ENCODE results near the gene IL22RA2. TPM values are rescaled to one million over a fixed set of nuclear protein-coding genes. Genes with fewer than 3 reads are reported as not detected.
A peak's percentile ranks its signal among the peaks of the same experiment; 100 is the strongest.

The IL22RA2 gene
- total and polyA plus RNA-seq, 4 donors: 0.02 to 0.20 TPM; not detected in 2

DNA sequence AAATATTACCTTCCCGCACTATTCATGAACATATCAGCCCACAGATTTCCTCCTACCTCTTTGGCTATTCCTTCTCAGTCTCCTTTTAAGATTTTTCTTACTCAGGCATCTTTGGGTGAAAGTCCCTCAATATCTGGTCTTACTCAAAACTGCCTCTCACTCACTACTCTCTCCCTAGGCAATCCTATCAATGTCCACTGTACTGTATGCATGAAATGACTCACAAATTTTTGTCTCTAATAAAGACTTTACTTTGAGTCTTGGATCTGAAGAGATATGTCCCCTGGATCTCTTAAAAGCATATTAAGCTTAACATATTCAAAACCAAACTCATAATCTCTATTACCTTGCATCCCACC, 24.4 kb downstream of the IL22RA2 start:
- no peak overlapping the region for H3K4me3 ChIP-seq
- ATAC-seq (ENCODE audit: insufficient read depth, low FRiP score): no peak
- no peak overlapping the region for H3K9ac ChIP-seq (ENCODE audit: insufficient read depth in 1 of 2, low read length in 2 of 2)
- H3K4me1 ChIP-seq (ENCODE audit: control insufficient read depth in 5 of 5, insufficient read depth in 5 of 5, low read length in 5 of 5): no peaks in the 10 kb centered on the region
- no peak for DNase-seq
- H3K27me3 ChIP-seq (ENCODE audit: control insufficient read depth in 3 of 3, insufficient read depth in 3 of 3, low read length in 2 of 3): no peaks in the 10 kb centered on the region
- H3K27ac ChIP-seq (ENCODE audit: low read depth in 1 of 2, low read length in 1 of 2): no peak overlapping the region
- TF ChIP-seq, protein P1, sequence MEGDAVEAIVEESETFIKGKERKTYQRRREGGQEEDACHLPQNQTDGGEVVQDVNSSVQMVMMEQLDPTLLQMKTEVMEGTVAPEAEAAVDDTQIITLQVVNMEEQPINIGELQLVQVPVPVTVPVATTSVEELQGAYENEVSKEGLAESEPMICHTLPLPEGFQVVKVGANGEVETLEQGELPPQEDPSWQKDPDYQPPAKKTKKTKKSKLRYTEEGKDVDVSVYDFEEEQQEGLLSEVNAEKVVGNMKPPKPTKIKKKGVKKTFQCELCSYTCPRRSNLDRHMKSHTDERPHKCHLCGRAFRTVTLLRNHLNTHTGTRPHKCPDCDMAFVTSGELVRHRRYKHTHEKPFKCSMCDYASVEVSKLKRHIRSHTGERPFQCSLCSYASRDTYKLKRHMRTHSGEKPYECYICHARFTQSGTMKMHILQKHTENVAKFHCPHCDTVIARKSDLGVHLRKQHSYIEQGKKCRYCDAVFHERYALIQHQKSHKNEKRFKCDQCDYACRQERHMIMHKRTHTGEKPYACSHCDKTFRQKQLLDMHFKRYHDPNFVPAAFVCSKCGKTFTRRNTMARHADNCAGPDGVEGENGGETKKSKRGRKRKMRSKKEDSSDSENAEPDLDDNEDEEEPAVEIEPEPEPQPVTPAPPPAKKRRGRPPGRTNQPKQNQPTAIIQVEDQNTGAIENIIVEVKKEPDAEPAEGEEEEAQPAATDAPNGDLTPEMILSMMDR (IDR thresholded peaks at IDR 0.05; ENCODE audit: control extremely low read depth, extremely low read depth): no peak
- H3K9me3 ChIP-seq (ENCODE audit: control insufficient read depth in 4 of 4, insufficient read depth in 3 of 4, low read length in 3 of 4): peaks cover 0 to 3% (median 2%) of the 10 kb centered on the region in 4 donors
- WGBS, 2 donors: 45 to 50% methylated on average over 1 of the region's 1 CpG
- no peaks in the 10 kb centered on the region for H3K36me3 ChIP-seq (ENCODE audit: control insufficient read depth in 4 of 4, insufficient read depth in 4 of 4, low read length in 4 of 4)

DNA sequence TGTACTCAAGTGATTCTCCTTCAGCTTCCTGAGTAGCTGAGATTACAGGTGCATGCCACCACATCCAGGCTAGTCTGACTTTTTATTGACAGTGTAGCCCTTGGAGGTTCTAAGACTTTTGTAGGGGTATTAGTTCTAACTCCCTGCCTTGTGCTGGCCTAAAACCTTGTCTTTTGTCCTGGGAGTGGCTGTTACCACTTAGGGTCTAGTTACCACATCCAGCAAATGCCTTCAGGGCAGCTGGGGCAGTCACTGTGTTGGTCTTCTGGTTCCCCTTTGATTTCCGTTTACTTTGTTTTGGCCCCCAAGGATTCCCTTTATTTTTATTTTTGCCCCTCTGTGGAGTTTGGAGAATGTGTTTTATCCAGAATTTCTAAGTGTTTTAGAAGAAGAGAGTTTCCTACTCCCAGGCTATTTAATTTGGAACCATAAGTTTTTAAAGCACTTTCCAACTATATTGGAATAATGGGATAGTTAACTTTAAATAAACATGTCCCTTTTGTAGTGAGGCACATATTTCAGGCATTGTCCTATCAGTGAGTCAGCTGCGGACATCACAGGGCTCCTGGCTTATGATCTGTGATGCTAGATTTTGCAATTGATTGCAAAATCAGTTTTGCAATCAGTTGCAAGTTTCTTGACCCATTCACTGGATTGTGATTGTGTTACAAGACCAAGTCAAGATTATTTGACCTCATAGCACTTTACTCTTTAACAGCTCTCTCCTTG, 25.0 kb downstream of the IL22RA2 start:
- TF ChIP-seq, protein P1 (IDR thresholded peaks at IDR 0.05; ENCODE audit: control extremely low read depth, extremely low read depth): no peak
- peak overlapping the region in 1 of 2 donors; percentile 87 for H3K27ac ChIP-seq (ENCODE audit: low read depth in 1 of 2, low read length in 1 of 2)
- ATAC-seq (ENCODE audit: insufficient read depth, low FRiP score) (peak; percentile 58), DNase-seq (no peak)
- no peak overlapping the region for H3K9ac ChIP-seq (ENCODE audit: insufficient read depth in 1 of 2, low read length in 2 of 2)
- H3K9me3 ChIP-seq (ENCODE audit: control insufficient read depth in 4 of 4, insufficient read depth in 3 of 4, low read length in 3 of 4): peaks cover 0 to 3% (median 2%) of the 10 kb centered on the region in 4 donors
- H3K4me1 ChIP-seq (ENCODE audit: control insufficient read depth in 5 of 5, insufficient read depth in 5 of 5, low read length in 5 of 5): no peaks in the 10 kb centered on the region
- no peaks in the 10 kb centered on the region for H3K36me3 ChIP-seq (ENCODE audit: control insufficient read depth in 4 of 4, insufficient read depth in 4 of 4, low read length in 4 of 4)
- H3K27me3 ChIP-seq (ENCODE audit: control insufficient read depth in 3 of 3, insufficient read depth in 3 of 3, low read length in 2 of 3): no peaks in the 10 kb centered on the region
- 39 to 51% methylated on average over 2 of the region's 2 CpGs for WGBS, 2 donors
- no peak overlapping the region for H3K4me3 ChIP-seq

DNA sequence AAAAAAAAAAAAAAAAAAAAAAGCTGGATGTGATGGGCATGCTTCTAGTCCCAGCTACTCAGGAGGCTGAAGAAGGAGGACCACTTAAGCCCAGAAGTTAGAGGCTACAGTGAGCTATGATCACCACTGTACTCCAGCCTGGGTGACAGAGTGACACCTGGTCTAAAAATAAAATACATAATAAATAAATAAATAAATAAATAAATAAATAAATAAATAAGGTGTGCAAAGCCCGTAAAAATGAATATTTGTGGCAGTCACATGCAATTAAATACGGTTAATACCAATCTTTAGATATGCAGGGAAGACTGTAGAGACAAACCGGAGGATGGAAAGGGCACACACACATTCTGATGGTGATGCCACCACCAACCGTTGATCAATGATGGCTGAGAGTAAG, 26.2 kb downstream of the IL22RA2 start:
- Histone ChIP-seq H3K9me3 (ENCODE audit: control insufficient read depth in 4 of 4, insufficient read depth in 3 of 4, low read length in 3 of 4) (peaks cover 0 to 3% (median 2%) of the 10 kb centered on the region in 4 donors), H3K27me3 (ENCODE audit: control insufficient read depth in 3 of 3, insufficient read depth in 3 of 3, low read length in 2 of 3) (no peaks in the 10 kb centered on the region), H3K27ac (ENCODE audit: low read depth in 1 of 2, low read length in 1 of 2) (no peak overlapping the region), H3K4me1 (ENCODE audit: control insufficient read depth in 5 of 5, insufficient read depth in 5 of 5, low read length in 5 of 5) (no peaks in the 10 kb centered on the region), H3K4me3 (no peak overlapping the region), H3K9ac (ENCODE audit: insufficient read depth in 1 of 2, low read length in 2 of 2) (no peak overlapping the region), H3K36me3 (ENCODE audit: control insufficient read depth in 4 of 4, insufficient read depth in 4 of 4, low read length in 4 of 4) (no peaks in the 10 kb centered on the region)
- ATAC-seq (ENCODE audit: insufficient read depth, low FRiP score): no peak
- 97 to 98% methylated on average over 4 of the region's 4 CpGs for WGBS, 2 donors
- TF ChIP-seq, protein P1 (IDR thresholded peaks at IDR 0.05; ENCODE audit: control extremely low read depth, extremely low read depth): no peak
- DNase-seq: no peak

DNA sequence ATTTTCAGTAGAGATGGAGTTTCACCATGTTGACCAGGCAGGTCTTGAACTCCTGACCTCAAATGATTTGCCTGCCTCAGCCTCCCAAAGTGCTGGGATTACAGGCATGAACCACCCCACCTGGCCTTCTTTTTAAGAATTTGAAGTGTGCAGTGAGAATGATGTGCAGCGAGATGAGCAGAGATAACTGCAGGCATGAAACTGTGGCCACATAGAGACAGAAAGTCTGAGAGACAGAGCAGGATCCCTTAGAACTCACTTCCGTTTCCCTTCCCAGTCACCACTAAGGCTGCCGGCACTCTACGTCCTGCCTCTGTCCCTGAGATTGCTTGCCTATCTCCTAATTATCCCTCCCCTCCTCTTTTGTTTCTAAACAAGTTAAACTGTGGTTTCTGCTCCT, 27.2 kb downstream of the IL22RA2 start:
- 93 to 97% methylated on average over 4 of the region's 4 CpGs for WGBS, 2 donors
- TF ChIP-seq, protein P1 (IDR thresholded peaks at IDR 0.05; ENCODE audit: control extremely low read depth, extremely low read depth): no peak
- Histone ChIP-seq H3K36me3 (ENCODE audit: control insufficient read depth in 4 of 4, insufficient read depth in 4 of 4, low read length in 4 of 4) (no peaks in the 10 kb centered on the region), H3K4me1 (ENCODE audit: control insufficient read depth in 5 of 5, insufficient read depth in 5 of 5, low read length in 5 of 5) (no peaks in the 10 kb centered on the region), H3K9me3 (ENCODE audit: control insufficient read depth in 4 of 4, insufficient read depth in 3 of 4, low read length in 3 of 4) (peaks cover 0 to 3% (median 2%) of the 10 kb centered on the region in 4 donors), H3K27ac (ENCODE audit: low read depth in 1 of 2, low read length in 1 of 2) (no peak overlapping the region), H3K27me3 (ENCODE audit: control insufficient read depth in 3 of 3, insufficient read depth in 3 of 3, low read length in 2 of 3) (no peaks in the 10 kb centered on the region), H3K9ac (ENCODE audit: insufficient read depth in 1 of 2, low read length in 2 of 2) (no peak overlapping the region), H3K4me3 (no peak overlapping the region)
- DNase-seq (no peak), ATAC-seq (ENCODE audit: insufficient read depth, low FRiP score) (no peak)

Measured in lung (tissue), 12 donors.